ENCODE results near the gene MSH6. TPM values are rescaled to one million over a fixed set of nuclear protein-coding genes. Genes with fewer than 3 reads are reported as not detected.

The MSH6 gene
- total RNA-seq, 6 experiments from 2014 or later, result 47.6 to 62.1 (median 57.3) TPM

DNA sequence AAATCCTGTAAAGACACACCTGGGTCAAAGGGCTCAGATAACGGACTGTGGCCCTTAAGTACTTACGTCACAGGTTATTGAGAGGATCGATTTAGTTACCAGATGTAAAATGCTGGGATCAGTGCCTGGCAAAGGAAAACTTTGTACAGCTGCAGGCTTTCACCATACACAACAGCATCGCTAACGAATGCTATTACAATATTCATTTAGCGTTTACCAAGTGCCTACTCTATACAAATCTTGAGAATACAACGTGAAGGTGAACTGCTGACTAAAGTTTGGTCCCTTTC, 619 bp upstream of the MSH6 start:
- Mint-ChIP-seq H3K9me3 (no peaks in the 10 kb centered on the region), H3K36me3 (ENCODE audit: low read depth) (peaks cover 13% of the 10 kb centered on the region), H3K27ac (peak overlapping the region; percentile 71), H3K27me3 (ENCODE audit: insufficient read depth) (no peaks in the 10 kb centered on the region; the same call in 1 of the 2 replicates), H3K4me1 (ENCODE audit: low read depth) (peaks cover 14% of the 10 kb centered on the region), H3K4me3 (peak overlapping the region; percentile 83)
- TF ChIP-seq, protein P1, sequence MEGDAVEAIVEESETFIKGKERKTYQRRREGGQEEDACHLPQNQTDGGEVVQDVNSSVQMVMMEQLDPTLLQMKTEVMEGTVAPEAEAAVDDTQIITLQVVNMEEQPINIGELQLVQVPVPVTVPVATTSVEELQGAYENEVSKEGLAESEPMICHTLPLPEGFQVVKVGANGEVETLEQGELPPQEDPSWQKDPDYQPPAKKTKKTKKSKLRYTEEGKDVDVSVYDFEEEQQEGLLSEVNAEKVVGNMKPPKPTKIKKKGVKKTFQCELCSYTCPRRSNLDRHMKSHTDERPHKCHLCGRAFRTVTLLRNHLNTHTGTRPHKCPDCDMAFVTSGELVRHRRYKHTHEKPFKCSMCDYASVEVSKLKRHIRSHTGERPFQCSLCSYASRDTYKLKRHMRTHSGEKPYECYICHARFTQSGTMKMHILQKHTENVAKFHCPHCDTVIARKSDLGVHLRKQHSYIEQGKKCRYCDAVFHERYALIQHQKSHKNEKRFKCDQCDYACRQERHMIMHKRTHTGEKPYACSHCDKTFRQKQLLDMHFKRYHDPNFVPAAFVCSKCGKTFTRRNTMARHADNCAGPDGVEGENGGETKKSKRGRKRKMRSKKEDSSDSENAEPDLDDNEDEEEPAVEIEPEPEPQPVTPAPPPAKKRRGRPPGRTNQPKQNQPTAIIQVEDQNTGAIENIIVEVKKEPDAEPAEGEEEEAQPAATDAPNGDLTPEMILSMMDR (IDR thresholded peaks at IDR 0.05), result no peak
- no peak for DNase-seq

DNA sequence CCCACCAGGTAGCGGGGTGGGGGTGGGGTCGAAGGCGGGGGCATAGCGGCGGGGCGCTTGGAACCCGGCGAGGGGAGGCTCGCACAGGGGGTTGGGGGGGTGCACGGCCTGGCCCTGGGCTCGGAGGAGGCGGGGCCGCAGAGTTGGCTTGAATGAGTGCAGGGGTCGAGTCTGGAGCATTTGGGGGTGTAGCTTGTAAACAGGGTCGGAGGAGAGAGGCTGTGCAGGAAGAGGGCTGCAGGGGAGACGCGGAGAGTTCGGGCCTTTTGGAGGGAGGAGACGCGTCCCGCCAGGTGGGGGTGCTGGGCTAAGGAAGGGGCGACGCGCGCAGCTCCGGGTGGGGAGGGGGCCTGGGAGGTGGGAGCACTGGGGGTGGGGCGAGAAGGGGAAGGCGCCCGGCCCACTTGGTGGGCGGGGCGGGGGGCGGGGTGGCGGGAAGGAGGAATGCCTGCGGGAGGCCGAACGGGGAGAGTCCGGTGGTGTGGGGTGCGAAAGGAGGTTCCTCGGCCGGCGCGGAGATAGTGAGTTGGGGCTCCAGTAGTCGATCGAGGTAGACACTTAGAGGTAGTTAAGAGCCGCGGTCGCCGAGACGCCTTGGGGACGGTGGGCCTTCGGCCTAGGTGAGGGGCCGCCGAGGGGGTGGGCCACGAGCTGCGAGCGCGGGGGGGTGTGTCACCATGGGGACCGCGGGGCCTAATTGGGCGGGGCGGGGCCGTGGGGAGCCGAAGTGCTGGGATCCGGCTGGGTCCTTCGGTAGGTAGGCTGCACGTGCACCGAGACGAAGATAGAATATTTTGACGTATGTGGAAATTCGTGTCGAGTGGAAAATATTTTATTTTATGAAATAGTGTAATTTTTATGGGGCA, 774 bp downstream of the MSH6 start:
- H3K4me3 Mint-ChIP-seq, result peak overlapping the region; percentile 89
- no peaks in the 10 kb centered on the region; the same call in none of the 2 replicates for H3K27me3 Mint-ChIP-seq (ENCODE audit: insufficient read depth)
- peak; percentile 21 for DNase-seq
- no peaks in the 10 kb centered on the region for H3K9me3 Mint-ChIP-seq
- H3K4me1 Mint-ChIP-seq (ENCODE audit: low read depth), result peaks cover 14% of the 10 kb centered on the region
- peak overlapping the region; percentile 84 for H3K27ac Mint-ChIP-seq
- TF ChIP-seq, protein P1 (IDR thresholded peaks at IDR 0.05), result peak; percentile 14; the same call in 1 of the 2 replicates
- H3K36me3 Mint-ChIP-seq (ENCODE audit: low read depth), result peaks cover 13% of the 10 kb centered on the region

DNA sequence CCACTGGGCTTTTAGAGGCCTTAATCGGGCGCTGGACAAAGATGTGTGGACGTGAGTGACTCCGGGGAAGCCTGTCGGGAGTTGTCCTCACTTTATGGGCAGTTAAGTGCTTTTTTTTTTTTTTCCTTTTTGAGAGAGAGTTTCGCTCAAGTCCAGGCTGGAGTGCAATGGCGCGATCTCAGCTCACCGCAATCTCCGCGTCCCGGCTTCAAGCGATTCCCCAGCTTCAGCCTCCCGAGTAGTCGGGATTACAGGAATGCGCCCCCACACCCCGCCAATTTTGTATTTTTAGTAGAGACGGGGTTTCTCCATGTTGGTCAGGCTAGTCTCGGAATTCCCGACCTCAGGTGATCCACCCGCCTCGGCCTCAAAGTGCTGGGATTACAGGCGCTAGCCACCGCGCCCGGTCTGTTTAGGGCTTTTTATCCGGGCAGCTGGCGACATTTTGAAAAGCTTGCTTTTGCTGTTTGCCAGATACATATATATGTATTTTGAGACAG, 1.5 kb downstream of the MSH6 start:
- Mint-ChIP-seq H3K9me3 (no peaks in the 10 kb centered on the region), H3K27me3 (ENCODE audit: insufficient read depth) (no peaks in the 10 kb centered on the region; the same call in none of the 2 replicates), H3K36me3 (ENCODE audit: low read depth) (peaks cover 13% of the 10 kb centered on the region), H3K4me1 (ENCODE audit: low read depth) (peaks cover 14% of the 10 kb centered on the region), H3K4me3 (peak overlapping the region; percentile 89), H3K27ac (peak overlapping the region; percentile 84)
- DNase-seq, result no peak
- TF ChIP-seq, protein P1 (IDR thresholded peaks at IDR 0.05), result no peak

DNA sequence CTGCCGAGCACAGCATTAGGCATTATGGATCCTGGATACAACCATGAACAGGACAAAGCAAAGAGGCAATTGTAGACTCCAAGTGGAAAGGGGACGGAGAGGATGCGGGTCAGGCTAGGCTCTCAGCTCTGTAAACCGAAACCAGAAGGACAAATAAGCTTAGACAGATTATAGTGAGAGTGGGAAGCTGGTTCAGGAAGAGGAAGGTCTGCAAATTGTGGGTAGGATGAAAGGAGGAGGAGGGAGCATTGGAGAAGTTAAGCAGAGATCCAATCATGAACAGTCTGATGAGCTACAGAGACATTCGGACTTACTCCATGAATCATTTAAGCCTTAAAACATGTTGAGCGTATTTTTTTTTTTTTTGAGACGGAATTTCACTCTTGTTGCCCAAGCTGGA, 3.0 kb downstream of the MSH6 start:
- Mint-ChIP-seq H3K27me3 (ENCODE audit: insufficient read depth) (no peaks in the 10 kb centered on the region; the same call in none of the 2 replicates), H3K27ac (no peak overlapping the region), H3K9me3 (no peaks in the 10 kb centered on the region), H3K4me1 (ENCODE audit: low read depth) (peaks cover 14% of the 10 kb centered on the region), H3K36me3 (ENCODE audit: low read depth) (peaks cover 17% of the 10 kb centered on the region), H3K4me3 (peak overlapping the region; percentile 12)
- no peak for DNase-seq
- TF ChIP-seq, protein P1 (IDR thresholded peaks at IDR 0.05), result no peak

DNA sequence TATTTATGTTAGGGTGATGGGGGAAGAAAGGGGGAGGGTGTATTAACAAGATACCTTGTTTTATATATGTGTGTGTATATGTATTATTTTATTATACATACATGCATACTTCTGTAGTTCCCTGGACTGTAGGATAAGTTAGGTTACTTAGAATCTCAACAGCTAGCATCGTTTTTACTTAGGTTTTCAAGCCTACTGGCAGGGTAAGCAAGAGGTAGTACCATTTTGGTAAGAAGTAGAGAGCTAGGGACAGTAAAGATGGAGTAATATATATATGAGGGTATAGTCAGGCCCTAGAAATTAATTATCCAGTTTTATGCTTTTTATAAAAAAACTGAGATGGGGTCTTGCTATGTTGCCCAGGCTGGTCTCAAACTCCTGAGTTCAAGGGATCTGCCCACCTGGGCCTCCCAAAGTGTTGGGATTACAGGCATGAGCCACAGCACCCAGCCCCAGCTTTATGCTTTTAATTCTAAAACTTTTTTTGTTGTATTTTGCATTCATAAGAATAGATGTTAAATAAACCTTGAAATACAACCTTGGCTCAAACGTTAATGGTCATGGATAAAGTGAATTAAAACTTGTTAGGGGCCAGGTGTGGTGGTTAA, 13.2 kb downstream of the MSH6 start:
- H3K9me3 Mint-ChIP-seq, result no peaks in the 10 kb centered on the region
- TF ChIP-seq, protein P1 (IDR thresholded peaks at IDR 0.05), result no peak
- H3K27me3 Mint-ChIP-seq (ENCODE audit: insufficient read depth), result no peaks in the 10 kb centered on the region
- no peak overlapping the region; the same call in 1 of the 2 replicates for H3K4me3 Mint-ChIP-seq
- DNase-seq, result no peak
- H3K4me1 Mint-ChIP-seq (ENCODE audit: low read depth), result no peaks in the 10 kb centered on the region
- H3K27ac Mint-ChIP-seq, result no peak overlapping the region
- H3K36me3 Mint-ChIP-seq (ENCODE audit: low read depth), result peaks cover 43% of the 10 kb centered on the region
